Mammary epithelial cell (primary cell): ENCODE data around the gene RNF214.

Source experiments
- CTCF ChIP-seq, 2 donors: IDR thresholded peaks in 1 of 2; conservative IDR thresholded peaks in 1 of 2; 2 replicates each; pipeline ENCODE4 v1.5.1; 2011 to 2012; ENCODE audit warnings: inconsistent platforms in 2 of 2, low read length in 2 of 2, mild to moderate bottlenecking in 2 of 2, control low read depth in 1 of 2, low read depth in 1 of 2; ENCODE audit not compliant: insufficient read depth in 1 of 2; ENCODE audit errors: extremely low read depth in 1 of 2
- EZH2 ChIP-seq: IDR thresholded peaks from 2 replicates; pipeline ENCODE4 v1.6.1; 2012; ENCODE audit warnings: low read length, inconsistent platforms, borderline replicate concordance

- TF ChIP-seq CTCF (conservative IDR thresholded peaks at IDR 0.05 in 1 of 2, IDR thresholded peaks at IDR 0.05 in 1 of 2; ENCODE audit: extremely low read depth in 1 of 2, insufficient read depth in 1 of 2, low read depth in 1 of 2, low read length in 2 of 2) = no peak
- TF ChIP-seq EZH2 = no peak
These were observed 43.1 kb upstream of the RNF214 start for GRCh38 chr11:117189191-117189940.
